Measurements from ENCODE around the gene IMPA2.

GRCh38 chr18:11994703-11995444, 13.6 kb downstream of the IMPA2 start:
- TF ChIP-seq POLR2A (IDR thresholded peaks at IDR 0.05; ENCODE audit: low read length) (no peak), GATA1 (IDR thresholded peaks at IDR 0.05; ENCODE audit: low read depth, low read length) (no peak)
